Activated gamma-delta T cell treated with anti-CD3 and anti-CD28 coated beads, Interleukin-2, amount 50 U/mL, for 16 hours (primary cell): ENCODE results near the gene RFPL2.
"Not testable (repeated sequence)": the region's sequence is repeated elsewhere in the genome, so short reads cannot be mapped to it uniquely, and the experiment has no call there.

Experiments
- DNase-seq: peaks from one replicate; pipeline ENCODE4 v3.0.0-alpha.2; 2020; ENCODE audit warnings: low read depth

The RFPL2 gene

GRCh38 chr22:32164075-32164860 lies 40.6 kb downstream of the RFPL2 start:
- DNase-seq, result no peak

GRCh38 chr22:32160411-32160810 lies 44.5 kb downstream of the RFPL2 start:
- not testable (repeated sequence) for DNase-seq

GRCh38 chr22:32158712-32159533 lies 46.0 kb downstream of the RFPL2 start, which contains the start of gene C22orf42:
C22orf42 (minus strand) TSS chr22:32159303; CDS start chr22:32159215, 88 bp downstream.
- no peak for DNase-seq

- not testable (repeated sequence) for DNase-seq
Measured at GRCh38 chr22:32157632-32158031, 47.2 kb downstream of the RFPL2 start.

- DNase-seq, result not testable (repeated sequence)
Measured at GRCh38 chr22:32154727-32155126, 50.1 kb downstream of the RFPL2 start.

- DNase-seq, result not testable (repeated sequence)
Measured at GRCh38 chr22:32151641-32152040, 53.2 kb downstream of the RFPL2 start.

- not testable (repeated sequence) for DNase-seq
Measured at GRCh38 chr22:32150647-32151046, 54.2 kb downstream of the RFPL2 start.

- not testable (repeated sequence) for DNase-seq
Measured at GRCh38 chr22:32148372-32148771, 56.5 kb downstream of the RFPL2 start.

- DNase-seq, result not testable (repeated sequence)
Measured at GRCh38 chr22:32147128-32147527, 57.7 kb downstream of the RFPL2 start.

GRCh38 chr22:32144496-32145274 lies 60.2 kb downstream of the RFPL2 start:
- no peak for DNase-seq

- no peak for DNase-seq
Measured at GRCh38 chr22:32142600-32142999, 62.3 kb downstream of the RFPL2 start.

GRCh38 chr22:32140688-32141087 lies 64.2 kb downstream of the RFPL2 start:
- not testable (repeated sequence) for DNase-seq
